Measurements from ENCODE around the gene LITAF.

- TF ChIP-seq CTCF (IDR thresholded peaks at IDR 0.05) = no peak
- TF ChIP-seq POLR2AphosphoS5 (IDR thresholded peaks at IDR 0.05) = no peak
- TF ChIP-seq POLR2A (IDR thresholded peaks at IDR 0.05) = no peak
- no peak for TF ChIP-seq EP300 (IDR thresholded peaks at IDR 0.05)
These were observed 21.1 kb downstream of the LITAF start for GRCh38 chr16:11565665-11566064.

Data from gastroesophageal sphincter (tissue), 3 donors.